GM21737 (cell line): ENCODE data around the gene OSBP2.
"Not testable (repeated sequence)": the region's sequence is repeated elsewhere in the genome, so short reads cannot be mapped to it uniquely, and the experiment has no call there.

ENCODE experiments used
- ATAC-seq: cut with Tn5 transposase; IDR thresholded peaks from one replicate; pipeline ENCODE4 v1.9.1; 2021; ENCODE audit warnings: mild to moderate bottlenecking, moderate library complexity; ENCODE audit not compliant: unreplicated experiment

Gene OSBP2

GRCh38 chr22:30717331-30717921, 22.8 kb downstream of the OSBP2 start:
- no peak for ATAC-seq

- no peak for ATAC-seq
Measured at GRCh38 chr22:30717952-30718351, 23.3 kb downstream of the OSBP2 start.

GRCh38 chr22:30718491-30718890, 23.8 kb downstream of the OSBP2 start:
- ATAC-seq: no peak

GRCh38 chr22:30718938-30719337, 24.3 kb downstream of the OSBP2 start:
- ATAC-seq: no peak

- no peak for ATAC-seq
Measured at GRCh38 chr22:30720263-30720837, 25.7 kb downstream of the OSBP2 start.

GRCh38 chr22:30721741-30722140, 27.1 kb downstream of the OSBP2 start:
- no peak for ATAC-seq

- ATAC-seq: no peak
Measured at GRCh38 chr22:30728826-30729225, 34.2 kb downstream of the OSBP2 start.

- ATAC-seq: no peak
Measured at GRCh38 chr22:30731658-30732057, 37.0 kb downstream of the OSBP2 start.

GRCh38 chr22:30732426-30732825, 37.8 kb downstream of the OSBP2 start:
- ATAC-seq: no peak

GRCh38 chr22:30733181-30733631, 38.5 kb downstream of the OSBP2 start:
- no peak for ATAC-seq

GRCh38 chr22:30740007-30740406, 45.3 kb downstream of the OSBP2 start:
- not testable (repeated sequence) for ATAC-seq

- not testable (repeated sequence) for ATAC-seq
Measured at GRCh38 chr22:30740511-30740910, 45.8 kb downstream of the OSBP2 start.

- ATAC-seq: no peak
Measured at GRCh38 chr22:30742291-30743256, 47.9 kb downstream of the OSBP2 start.

GRCh38 chr22:30743257-30744020, 48.8 kb downstream of the OSBP2 start:
- ATAC-seq: no peak

- no peak for ATAC-seq
Measured at GRCh38 chr22:30744224-30744623, 49.5 kb downstream of the OSBP2 start.

GRCh38 chr22:30747493-30747892, 52.8 kb downstream of the OSBP2 start:
- no peak for ATAC-seq

- no peak for ATAC-seq
Measured at GRCh38 chr22:30749272-30749671, 54.6 kb downstream of the OSBP2 start.

GRCh38 chr22:30749849-30750248, 55.2 kb downstream of the OSBP2 start:
- no peak for ATAC-seq

- no peak for ATAC-seq
Measured at GRCh38 chr22:30751529-30751928, 56.9 kb downstream of the OSBP2 start.

- no peak for ATAC-seq
Measured at GRCh38 chr22:30752771-30753170, 58.1 kb downstream of the OSBP2 start.

- no peak for ATAC-seq
Measured at GRCh38 chr22:30753701-30754100, 59.0 kb downstream of the OSBP2 start.
